ENCODE measurements around the gene ZNF735. TPM values are rescaled to one million over a fixed set of nuclear protein-coding genes. Genes with fewer than 3 reads are reported as not detected.
"Not testable (repeated sequence)": the region's sequence is repeated elsewhere in the genome, so short reads cannot be mapped to it uniquely, and the experiment has no call there.

Gene ZNF735
- not detected for total RNA-seq

DNA sequence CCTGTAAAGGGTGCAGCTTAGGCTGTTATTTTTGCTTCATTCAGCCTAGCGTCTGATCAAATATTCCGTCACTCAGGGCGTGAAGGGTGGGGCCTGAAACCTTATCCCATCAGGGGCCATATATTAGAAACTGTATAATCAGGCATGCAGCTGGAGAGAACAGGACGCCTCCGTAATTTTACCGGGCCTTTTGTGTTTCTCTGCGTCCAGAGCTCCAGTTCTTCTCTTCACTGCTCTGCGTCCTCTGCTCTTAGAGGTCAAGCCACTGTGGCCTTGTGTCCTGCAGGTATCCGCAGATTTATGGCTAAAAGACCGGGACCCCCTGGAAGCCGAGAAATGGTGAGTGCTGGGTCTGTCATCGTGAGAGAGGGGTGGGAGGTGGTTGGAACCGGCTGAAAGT, at the start of gene ZNF735:
ZNF735 (plus strand) TSS at position 301 of the 400 bp plus-strand sequence; CDS start at position 301, 0 bp downstream.
- no peak for DNase-seq (ENCODE audit: low spot score)

DNA sequence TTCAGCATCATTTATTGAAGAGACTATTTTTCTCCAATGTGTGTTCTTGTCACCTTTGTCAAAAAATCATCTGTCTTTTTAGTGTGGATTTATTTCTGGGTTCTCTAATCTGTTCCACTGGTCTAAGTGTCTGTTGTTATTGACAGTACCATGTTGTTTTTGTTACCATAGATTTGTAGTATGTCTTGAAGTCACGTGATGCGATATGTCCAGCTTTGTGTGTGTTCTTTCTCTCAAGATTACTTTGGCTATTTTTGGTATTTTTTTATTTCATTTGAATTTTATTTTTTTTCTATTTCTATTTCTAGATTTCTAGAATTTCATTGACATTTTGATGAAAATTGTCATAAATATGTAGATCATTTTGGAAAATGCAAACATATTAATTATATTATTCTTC, 36.0 kb upstream of the ZNF735 start:
- not testable (repeated sequence) for DNase-seq (ENCODE audit: low spot score)

DNA sequence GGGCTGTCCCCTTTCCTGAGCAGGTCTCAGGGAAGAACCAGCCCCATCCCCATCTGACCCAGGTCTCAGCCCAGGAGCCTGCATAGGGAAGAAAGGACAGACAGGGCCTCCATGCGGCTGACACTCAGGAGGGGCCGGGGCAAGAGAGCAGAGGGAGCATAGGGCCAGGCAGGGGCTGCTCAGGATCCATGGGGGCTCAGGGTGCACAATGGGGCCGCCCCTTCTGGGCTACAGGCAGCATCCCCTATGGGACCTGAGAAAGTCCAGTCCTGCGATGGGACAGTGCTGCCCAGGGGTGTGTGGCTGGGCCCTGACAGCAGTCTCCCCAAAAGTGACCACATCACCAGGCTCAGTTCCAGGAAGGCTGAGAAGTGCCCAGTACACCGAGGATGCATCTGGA, 32.7 kb upstream of the ZNF735 start:
- no peak for DNase-seq (ENCODE audit: low spot score)

GRCh38 chr7:64174941-64175340, 32.1 kb upstream of the ZNF735 start:
- no peak for DNase-seq (ENCODE audit: low spot score)

DNA sequence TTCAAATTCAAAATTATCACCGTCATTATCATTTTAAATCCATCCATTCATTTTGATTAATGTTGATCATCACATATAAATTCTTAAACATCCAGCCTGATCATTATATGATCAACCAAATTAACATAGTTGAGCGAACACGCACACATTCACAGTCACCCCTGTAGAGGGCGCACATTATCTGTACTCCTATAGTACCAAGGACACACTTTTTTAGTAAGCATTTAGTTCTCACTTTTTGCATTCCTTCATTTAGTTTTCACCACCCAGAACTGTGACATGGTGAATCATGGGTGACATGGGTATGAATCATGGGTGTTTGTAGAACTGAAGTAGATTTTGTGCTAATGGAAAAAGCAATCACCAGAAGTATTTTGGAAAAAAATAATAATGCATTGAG, 26.0 kb upstream of the ZNF735 start:
- no peak for DNase-seq (ENCODE audit: low spot score)

DNA sequence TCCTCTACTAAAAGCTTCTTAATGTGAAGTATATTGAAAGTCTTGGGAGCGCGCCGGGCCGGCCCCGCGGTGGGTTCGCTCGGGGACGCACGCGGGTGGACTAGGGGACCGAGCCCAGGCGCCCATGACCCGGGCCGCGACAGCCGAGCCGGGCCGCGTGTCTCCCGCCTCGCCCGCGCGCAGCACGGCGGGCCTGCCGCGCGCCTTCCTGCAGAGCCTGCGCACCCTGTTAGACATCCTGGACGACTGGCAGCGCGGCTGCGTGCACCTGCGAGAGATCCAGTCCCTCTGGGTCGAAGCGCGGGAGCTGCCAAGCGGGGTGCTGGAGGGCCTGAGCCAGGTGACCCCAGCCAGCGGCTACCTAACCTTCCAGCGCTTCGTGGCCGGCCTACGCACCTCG, 25.4 kb upstream of the ZNF735 start:
- DNase-seq (ENCODE audit: low spot score), result no peak

- DNase-seq (ENCODE audit: low spot score), result no peak
Observed at GRCh38 chr7:64182036-64182790, 24.8 kb upstream of the ZNF735 start.

GRCh38 chr7:64183126-64183742, 23.8 kb upstream of the ZNF735 start:
- no peak for DNase-seq (ENCODE audit: low spot score)

- no peak for DNase-seq (ENCODE audit: low spot score)
Observed at GRCh38 chr7:64183827-64184372, 23.1 kb upstream of the ZNF735 start.

GRCh38 chr7:64184376-64184775, 22.6 kb upstream of the ZNF735 start:
- no peak for DNase-seq (ENCODE audit: low spot score)

DNA sequence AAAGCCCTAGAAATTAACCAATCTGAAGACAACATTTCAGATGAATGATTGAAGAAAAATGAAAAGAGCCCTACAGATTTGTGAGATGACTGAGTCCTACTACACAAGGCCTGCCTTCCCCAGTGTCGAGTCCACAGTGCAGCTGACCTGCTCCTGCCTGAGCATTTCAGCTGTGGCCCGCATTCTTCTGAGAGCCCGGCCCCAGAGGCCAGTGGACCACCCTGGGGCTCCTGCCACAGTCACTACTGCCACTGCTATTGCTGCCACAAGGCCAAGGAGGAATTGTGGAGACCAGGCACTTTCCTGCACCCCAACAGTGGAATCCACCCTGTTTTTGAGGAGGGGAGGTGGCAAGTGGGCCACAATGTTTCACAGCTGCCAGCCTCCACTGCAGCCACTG, 19.6 kb upstream of the ZNF735 start:
- no peak for DNase-seq (ENCODE audit: low spot score)

- no peak for DNase-seq (ENCODE audit: low spot score)
Observed at GRCh38 chr7:64192148-64192704, 14.8 kb upstream of the ZNF735 start.

GRCh38 chr7:64192775-64193174, 14.2 kb upstream of the ZNF735 start:
- DNase-seq (ENCODE audit: low spot score), result no peak

DNA sequence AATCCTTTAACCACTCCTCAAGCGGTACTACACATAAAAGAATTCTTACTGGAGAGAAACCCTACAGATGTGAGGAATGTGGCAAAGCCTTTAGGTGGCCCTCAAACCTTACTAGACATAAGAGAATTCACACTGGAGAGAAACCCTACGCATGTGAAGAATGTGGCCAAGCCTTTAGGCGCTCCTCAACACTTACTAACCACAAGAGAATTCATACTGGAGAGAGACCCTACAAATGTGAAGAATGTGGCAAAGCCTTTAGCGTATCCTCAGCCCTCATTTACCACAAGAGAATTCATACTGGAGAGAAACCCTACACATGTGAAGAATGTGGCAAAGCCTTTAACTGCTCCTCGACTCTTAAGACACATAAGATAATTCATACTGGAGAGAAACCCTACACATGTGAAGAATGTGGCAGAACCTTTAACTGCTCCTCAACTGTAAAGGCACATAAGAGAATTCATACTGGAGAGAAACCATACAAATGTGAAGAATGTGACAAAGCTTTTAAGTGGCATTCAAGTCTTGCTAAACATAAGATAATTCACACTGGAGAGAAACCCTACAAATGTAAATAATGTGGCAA, 12.8 kb downstream of the ZNF735 start:
- not testable (repeated sequence) for DNase-seq (ENCODE audit: low spot score)

DNA sequence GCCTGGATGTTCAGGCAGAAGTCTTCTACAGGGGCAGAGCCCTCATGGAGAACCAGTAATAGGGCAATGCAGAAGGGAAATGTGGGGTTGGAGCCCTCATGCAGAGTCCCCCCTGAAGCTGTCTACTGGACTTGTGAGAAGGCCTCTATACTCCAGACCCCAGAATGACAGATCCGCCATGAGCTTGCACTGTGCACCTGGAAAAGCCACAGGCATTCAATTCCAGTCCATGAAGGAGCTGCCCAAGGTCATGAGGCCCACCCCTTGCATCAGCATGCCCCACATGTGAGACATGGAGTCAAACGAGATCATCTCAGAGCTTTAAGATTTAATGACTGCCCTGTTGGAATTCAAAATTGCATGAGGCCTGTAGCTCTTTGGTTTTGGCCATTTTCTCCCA, 16.4 kb downstream of the ZNF735 start:
- no peak for DNase-seq (ENCODE audit: low spot score)

- not testable (repeated sequence) for DNase-seq (ENCODE audit: low spot score)
Observed at GRCh38 chr7:64228174-64228573, 21.2 kb downstream of the ZNF735 start, which contains the start of gene ZNF679. ZNF679 (plus strand) TSS chr7:64228474; CDS start chr7:64249118, 20,644 bp downstream.

DNA sequence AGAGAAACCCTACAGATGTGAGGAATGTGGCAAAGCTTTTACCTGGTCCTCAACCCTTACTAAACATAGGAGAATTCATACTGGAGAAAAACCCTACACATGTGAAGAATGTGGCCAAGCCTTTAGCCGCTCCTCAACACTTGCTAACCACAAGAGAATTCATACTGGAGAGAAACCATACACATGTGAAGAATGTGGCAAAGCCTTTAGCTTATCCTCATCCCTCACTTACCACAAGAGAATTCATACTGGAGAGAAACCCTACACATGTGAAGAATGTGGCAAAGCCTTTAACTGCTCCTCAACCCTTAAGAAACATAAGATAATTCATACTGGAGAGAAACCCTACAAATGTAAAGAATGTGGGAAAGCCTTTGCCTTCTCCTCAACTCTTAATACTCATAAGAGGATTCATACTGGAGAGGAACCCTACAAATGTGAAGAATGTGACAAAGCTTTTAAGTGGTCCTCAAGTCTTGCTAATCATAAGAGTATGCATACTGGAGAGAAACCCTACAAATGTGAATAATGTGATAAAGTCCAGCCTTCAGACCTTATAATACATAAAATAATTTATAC, 59.4 kb downstream of the ZNF735 start:
- no peak for DNase-seq (ENCODE audit: low spot score)

Other genes starting within 250 kb of the ZNF735 start
- not detected for gene ZNF722, start 208.4 kb upstream of the ZNF735 start, total RNA-seq
- 4.0 TPM for gene ZNF727, start 161.8 kb upstream of the ZNF735 start, total RNA-seq
- gene ZNF679, start 21.3 kb downstream of the ZNF735 start, total RNA-seq, result not detected
- gene ZNF736, start 106.8 kb downstream of the ZNF735 start, total RNA-seq, result 32.4 TPM

Data from mucosa of gallbladder (tissue), 1 donor.